Measurements from ENCODE around the gene WDR76.

Gene WDR76

DNA sequence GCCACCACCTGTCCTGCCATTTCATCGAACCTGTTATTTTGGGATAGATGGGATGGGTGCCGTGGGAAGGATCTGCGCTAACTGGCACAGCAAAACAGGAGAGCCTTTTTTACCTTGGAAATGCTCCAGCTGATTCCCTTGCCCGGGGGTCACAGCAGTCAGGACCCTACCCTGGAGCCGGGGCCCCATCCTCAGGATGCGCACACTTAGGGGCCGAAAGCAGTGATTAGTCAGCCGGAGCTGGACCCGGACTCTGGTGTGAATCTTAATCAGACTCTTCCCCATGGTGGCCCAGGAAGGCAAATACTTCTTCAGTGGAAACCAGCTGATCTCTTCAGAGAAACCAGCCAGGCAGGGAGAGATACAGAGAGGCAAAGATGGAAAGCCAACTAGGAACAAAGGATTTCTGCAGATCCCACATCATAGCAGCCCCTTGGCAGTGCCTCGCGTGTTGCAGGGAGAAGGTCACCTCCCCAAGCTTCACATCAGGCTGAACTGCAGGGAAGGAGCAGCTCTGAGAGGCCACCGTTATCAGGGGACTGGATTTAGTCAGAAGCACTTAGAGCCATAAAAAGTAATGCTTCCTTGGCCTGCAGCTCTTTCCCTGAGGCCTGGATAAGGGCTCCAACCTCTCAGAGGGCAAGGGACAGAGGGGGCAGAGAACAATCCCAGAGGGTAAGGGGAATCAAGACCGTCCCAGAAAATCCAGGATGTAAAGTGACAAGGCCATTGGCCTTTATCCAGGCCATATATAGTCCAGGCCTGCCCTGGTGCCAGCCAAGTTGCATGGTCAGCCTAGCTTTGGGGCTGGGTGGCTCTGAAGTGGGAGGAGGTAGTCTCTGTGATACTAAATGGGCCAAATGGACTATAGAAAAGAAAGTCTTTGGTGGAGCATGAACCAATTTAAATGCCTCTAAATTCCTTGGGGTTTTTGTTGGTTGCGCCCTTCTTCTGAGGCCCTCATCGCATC is 52.9 kb downstream of the WDR76 start:
- Histone ChIP-seq H3K27me3 (ENCODE audit: insufficient read depth, poor library complexity, severe bottlenecking) (no peaks in the 10 kb centered on the region), H3K27ac (replicated peaks) (no peak overlapping the region), H3K4me3 (replicated peaks; ENCODE audit: insufficient read depth, low read length) (no peak overlapping the region)
- TF ChIP-seq POLR2AphosphoS5 (IDR thresholded peaks at IDR 0.05; ENCODE audit: low read depth) (no peak), REST (IDR thresholded peaks at IDR 0.05; ENCODE audit: insufficient replicate concordance, low read depth) (no peak), SPI1 (IDR thresholded peaks at IDR 0.05; ENCODE audit: borderline replicate concordance, low read depth) (no peak), GABPA (IDR thresholded peaks at IDR 0.05; ENCODE audit: low read depth) (no peak), CTCF (IDR thresholded peaks at IDR 0.05; ENCODE audit: insufficient read depth, low read length) (no peak)
- DNase-seq (ENCODE audit: low read depth in 1 of 2, low spot score in 1 of 2): no peak

GRCh38 chr15:43880406-43881194 is 53.8 kb downstream of the WDR76 start:
- no peak overlapping the region for H3K27ac ChIP-seq (replicated peaks)
- no peaks in the 10 kb centered on the region for H3K27me3 ChIP-seq (ENCODE audit: insufficient read depth, poor library complexity, severe bottlenecking)
- TF ChIP-seq CTCF (IDR thresholded peaks at IDR 0.05; ENCODE audit: insufficient read depth, low read length) (no peak), GABPA (IDR thresholded peaks at IDR 0.05; ENCODE audit: low read depth) (no peak), REST (IDR thresholded peaks at IDR 0.05; ENCODE audit: insufficient replicate concordance, low read depth) (no peak), POLR2AphosphoS5 (IDR thresholded peaks at IDR 0.05; ENCODE audit: low read depth) (no peak), SPI1 (IDR thresholded peaks at IDR 0.05; ENCODE audit: borderline replicate concordance, low read depth) (no peak; the same call in 1 of the 2 replicates)
- no peak for DNase-seq (ENCODE audit: low read depth in 1 of 2, low spot score in 1 of 2)
- no peak overlapping the region for H3K4me3 ChIP-seq (replicated peaks; ENCODE audit: insufficient read depth, low read length)

DNA sequence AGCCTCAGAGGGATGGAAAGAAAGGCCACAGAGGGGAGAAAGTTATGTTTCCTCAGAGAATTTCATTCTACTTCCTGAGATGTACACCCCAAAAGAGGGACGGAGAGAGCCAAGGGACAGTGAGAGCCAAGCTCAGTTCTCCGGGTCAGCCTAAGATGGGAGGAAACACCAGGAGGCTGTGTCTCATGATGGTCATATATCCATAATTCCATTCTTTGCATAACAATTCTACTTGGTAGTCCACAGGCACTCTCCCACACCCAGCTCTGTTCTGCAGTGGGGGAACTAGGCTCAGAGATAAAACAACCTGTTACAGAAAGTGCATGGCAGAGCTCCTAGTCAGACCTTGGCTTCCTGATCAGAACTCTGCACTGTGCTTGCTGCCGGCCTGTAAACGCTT is 54.4 kb downstream of the WDR76 start:
- no peak for DNase-seq (ENCODE audit: low read depth in 1 of 2, low spot score in 1 of 2)
- Histone ChIP-seq H3K27me3 (ENCODE audit: insufficient read depth, poor library complexity, severe bottlenecking) (no peaks in the 10 kb centered on the region), H3K4me3 (replicated peaks; ENCODE audit: insufficient read depth, low read length) (no peak overlapping the region), H3K27ac (replicated peaks) (no peak overlapping the region)
- no peak for TF ChIP-seq GABPA (IDR thresholded peaks at IDR 0.05; ENCODE audit: low read depth)
- no peak for TF ChIP-seq REST (IDR thresholded peaks at IDR 0.05; ENCODE audit: insufficient replicate concordance, low read depth)
- TF ChIP-seq CTCF (IDR thresholded peaks at IDR 0.05; ENCODE audit: insufficient read depth, low read length): no peak
- no peak for TF ChIP-seq POLR2AphosphoS5 (IDR thresholded peaks at IDR 0.05; ENCODE audit: low read depth)
- no peak for TF ChIP-seq SPI1 (IDR thresholded peaks at IDR 0.05; ENCODE audit: borderline replicate concordance, low read depth)

All from HL-60 (cell line).